ENCODE results near the gene RNF14.

DNA sequence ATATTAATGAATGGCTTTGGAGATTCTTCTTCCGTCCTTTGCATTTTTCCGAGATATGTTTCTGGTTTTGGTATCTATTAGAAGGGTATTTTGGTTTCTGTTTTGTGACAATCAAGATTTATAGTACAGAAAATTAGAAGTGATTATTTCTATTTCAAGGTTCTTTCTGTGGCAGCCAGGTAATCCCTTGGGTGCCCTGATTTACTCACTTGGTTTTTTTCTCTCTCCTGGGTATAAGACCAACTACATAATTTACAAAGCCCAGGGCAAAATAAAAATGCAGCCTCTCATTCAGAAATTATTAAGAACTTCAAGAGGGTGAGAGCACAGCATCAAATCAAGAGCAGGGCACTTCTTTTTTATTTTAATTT, 2.0 kb upstream of the RNF14 start:
- TF ChIP-seq, protein P1, sequence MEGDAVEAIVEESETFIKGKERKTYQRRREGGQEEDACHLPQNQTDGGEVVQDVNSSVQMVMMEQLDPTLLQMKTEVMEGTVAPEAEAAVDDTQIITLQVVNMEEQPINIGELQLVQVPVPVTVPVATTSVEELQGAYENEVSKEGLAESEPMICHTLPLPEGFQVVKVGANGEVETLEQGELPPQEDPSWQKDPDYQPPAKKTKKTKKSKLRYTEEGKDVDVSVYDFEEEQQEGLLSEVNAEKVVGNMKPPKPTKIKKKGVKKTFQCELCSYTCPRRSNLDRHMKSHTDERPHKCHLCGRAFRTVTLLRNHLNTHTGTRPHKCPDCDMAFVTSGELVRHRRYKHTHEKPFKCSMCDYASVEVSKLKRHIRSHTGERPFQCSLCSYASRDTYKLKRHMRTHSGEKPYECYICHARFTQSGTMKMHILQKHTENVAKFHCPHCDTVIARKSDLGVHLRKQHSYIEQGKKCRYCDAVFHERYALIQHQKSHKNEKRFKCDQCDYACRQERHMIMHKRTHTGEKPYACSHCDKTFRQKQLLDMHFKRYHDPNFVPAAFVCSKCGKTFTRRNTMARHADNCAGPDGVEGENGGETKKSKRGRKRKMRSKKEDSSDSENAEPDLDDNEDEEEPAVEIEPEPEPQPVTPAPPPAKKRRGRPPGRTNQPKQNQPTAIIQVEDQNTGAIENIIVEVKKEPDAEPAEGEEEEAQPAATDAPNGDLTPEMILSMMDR (IDR thresholded peaks at IDR 0.05; ENCODE audit: poor library complexity): no peak
- TF ChIP-seq EZH2 (IDR thresholded peaks at IDR 0.05; ENCODE audit: borderline replicate concordance): no peak

Data from hepatocyte (in vitro differentiated cells).